Transverse colon (tissue), 4 donors: ENCODE results near the gene CACNG5.

ENCODE experiments used
- CTCF ChIP-seq, 5 experiments: fragments of 200-600 bp in 3 of 5; fragments of 450-650 bp in 2 of 5; sonication (generic) in 3 of 5; IDR thresholded peaks; 1 replicate in 2 of 5; 2 replicates in 3 of 5; pipeline ENCODE4 v1.5.1; 2016 to 2017; ENCODE audit warnings: antibody characterized with exemption in 5 of 5, inconsistent platforms in 3 of 5, mild to moderate bottlenecking in 2 of 5, moderate library complexity in 1 of 5
- EP300 ChIP-seq: sonication (generic); formaldehyde crosslinking; IDR thresholded peaks from one replicate; pipeline ENCODE4 v1.6.1; 2017; ENCODE audit warnings: antibody characterized with exemption, low read depth
- POLR2A ChIP-seq: fragments of 450-650 bp; IDR thresholded peaks from one replicate; pipeline ENCODE4 v1.6.1; 2016; ENCODE audit warnings: antibody characterized with exemption, mild to moderate bottlenecking, moderate library complexity
- POLR2AphosphoS5 ChIP-seq, 3 donors: sonication (generic); formaldehyde crosslinking; IDR thresholded peaks; one replicate each; pipeline ENCODE4 v1.6.1; 2016; ENCODE audit warnings: antibody characterized with exemption in 3 of 3

DNA sequence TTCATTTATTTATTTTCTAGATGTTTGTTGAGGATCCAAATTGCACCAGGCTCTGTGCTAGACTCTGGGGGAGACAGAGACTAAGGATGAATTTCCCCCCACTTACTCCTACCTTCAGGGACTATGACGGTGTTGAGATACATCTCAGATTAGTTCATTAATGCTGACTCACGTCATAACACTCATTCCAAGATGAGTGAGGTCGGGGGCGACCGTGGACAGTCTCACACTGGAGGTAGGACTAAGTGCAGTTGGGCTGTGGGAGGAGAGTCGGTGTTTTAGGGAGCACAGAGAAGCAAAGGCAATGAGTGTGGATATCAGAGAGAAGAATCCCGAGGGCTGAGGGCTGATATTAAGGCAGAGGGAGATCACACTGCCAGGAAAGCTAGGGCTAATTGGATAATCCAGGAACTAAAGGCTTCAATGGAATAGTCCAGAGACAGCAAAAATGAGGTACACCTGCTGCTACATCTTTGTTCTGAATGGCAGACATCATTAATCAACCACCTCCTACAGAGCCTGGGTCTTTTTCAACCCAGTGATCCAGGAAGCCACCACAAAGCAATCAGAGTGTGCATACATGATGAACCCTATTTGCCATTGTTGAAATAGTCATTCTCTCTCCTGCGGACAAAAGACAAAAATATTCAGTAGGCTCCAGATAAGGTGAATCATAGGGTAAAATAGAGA is 91.0 kb downstream of the CACNG5 start:
- TF ChIP-seq CTCF (IDR thresholded peaks at IDR 0.05), result no peak
- TF ChIP-seq POLR2A, result no peak
- TF ChIP-seq EP300, result no peak
- TF ChIP-seq POLR2AphosphoS5 (IDR thresholded peaks at IDR 0.05), result no peak
